Neural progenitor cell (in vitro differentiated cells): ENCODE measurements around the gene SLC11A2. TPM values are rescaled to one million over a fixed set of nuclear protein-coding genes. Genes with fewer than 3 reads are reported as not detected.

Experiments used
- DNase-seq: peaks from one replicate; pipeline ENCODE4 v3.0.0-alpha.2; 2016; ENCODE audit warnings: low spot score
- H2AFZ ChIP-seq: fragments of 200-600 bp; sonication (generic); replicated peaks from 2 replicates; pipeline ENCODE4 v1.6.1; 2016; ENCODE audit warnings: antibody characterized with exemption
- H3F3A ChIP-seq: fragments of 200-600 bp; sonication (generic); 2 replicates; pipeline ENCODE4 v1.6.1; 2016; ENCODE audit warnings: antibody characterized with exemption, low read depth
- H3K27ac ChIP-seq: fragments of 200-600 bp; sonication (generic); 2 replicates; pipeline ENCODE4 v1.5.1; 2016; ENCODE audit warnings: mild to moderate bottlenecking
- H3K27me3 ChIP-seq: fragments of 200-600 bp; sonication (generic); 2 replicates; pipeline ENCODE4 v1.6.1; 2016; ENCODE audit warnings: mild to moderate bottlenecking, moderate library complexity
- H3K36me3 ChIP-seq: fragments of 200-600 bp; sonication (generic); 2 replicates; pipeline ENCODE4 v1.5.1; 2016
- H3K4me1 ChIP-seq: fragments of 200-600 bp; sonication (generic); 2 replicates; pipeline ENCODE4 v1.6.1; 2016; ENCODE audit warnings: mixed run types
- H3K4me2 ChIP-seq: fragments of 200-600 bp; sonication (generic); 2 replicates; pipeline ENCODE4 v1.6.1; 2016
- H3K4me3 ChIP-seq: fragments of 200-600 bp; sonication (generic); 2 replicates; pipeline ENCODE4 v1.5.1; 2016
- H3K79me2 ChIP-seq: fragments of 200-600 bp; sonication (generic); 2 replicates; pipeline ENCODE4 v1.6.1; 2016; ENCODE audit warnings: low read depth
- H3K9ac ChIP-seq: fragments of 200-600 bp; sonication (generic); 2 replicates; pipeline ENCODE4 v1.6.1; 2016
- H3K9me3 ChIP-seq: fragments of 200-600 bp; sonication (generic); 2 replicates; pipeline ENCODE4 v1.5.1; 2016; ENCODE audit warnings: low read depth
- H4K20me1 ChIP-seq: fragments of 200-600 bp; sonication (generic); 2 replicates; pipeline ENCODE4 v1.6.1; 2016; ENCODE audit warnings: low read depth
- H3K27ac Mint-ChIP-seq: 3 replicates; pipeline ENCODE4 v1.8.0; 2021; ENCODE audit warnings: mixed read lengths
- H3K27me3 Mint-ChIP-seq: 2 replicates; pipeline ENCODE4 v1.8.0; 2022; ENCODE audit warnings: low read depth, mild to moderate bottlenecking, inconsistent platforms, moderate library complexity, mixed read lengths; ENCODE audit not compliant: insufficient read depth
- H3K36me3 Mint-ChIP-seq: 3 replicates; pipeline ENCODE4 v1.8.0; 2021; ENCODE audit warnings: mixed read lengths
- H3K4me1 Mint-ChIP-seq: 3 replicates; pipeline ENCODE4 v1.8.0; 2021; ENCODE audit warnings: mixed read lengths
- H3K4me3 Mint-ChIP-seq: 3 replicates; pipeline ENCODE4 v1.8.0; 2021; ENCODE audit warnings: mild to moderate bottlenecking, moderate library complexity, mixed read lengths
- H3K9me3 Mint-ChIP-seq: 3 replicates; pipeline ENCODE4 v1.8.0; 2020; ENCODE audit warnings: mixed read lengths
- EZH2 ChIP-seq: fragments of 200-600 bp; sonication (generic); IDR thresholded peaks from 2 replicates; pipeline ENCODE4 v1.6.1; 2017; ENCODE audit warnings: antibody characterized with exemption, mild to moderate bottlenecking, moderate library complexity
- EZH2phosphoT487 ChIP-seq: fragments of 200-600 bp; sonication (generic); IDR thresholded peaks from 2 replicates; pipeline ENCODE4 v1.6.1; 2017; ENCODE audit warnings: antibody characterized with exemption
- total RNA-seq: library from RNA; depleted of rRNA; stranded (reverse); fragments of >200 nt; gene quantifications from 2 replicates; pipeline ENCODE4 v1.2.3, GENCODE V29; 2015; ENCODE audit warnings: low replicate concordance
- TF ChIP-seq, protein P1 (sequence below): fragments of 200-600 bp; sonication (generic); IDR thresholded peaks from 2 replicates; pipeline ENCODE4 v1.5.1; 2017; ENCODE audit warnings: antibody characterized with exemption, mild to moderate bottlenecking

SLC11A2 gene
- total RNA-seq, 1 donor from 2014 or later: 62.7 TPM

DNA sequence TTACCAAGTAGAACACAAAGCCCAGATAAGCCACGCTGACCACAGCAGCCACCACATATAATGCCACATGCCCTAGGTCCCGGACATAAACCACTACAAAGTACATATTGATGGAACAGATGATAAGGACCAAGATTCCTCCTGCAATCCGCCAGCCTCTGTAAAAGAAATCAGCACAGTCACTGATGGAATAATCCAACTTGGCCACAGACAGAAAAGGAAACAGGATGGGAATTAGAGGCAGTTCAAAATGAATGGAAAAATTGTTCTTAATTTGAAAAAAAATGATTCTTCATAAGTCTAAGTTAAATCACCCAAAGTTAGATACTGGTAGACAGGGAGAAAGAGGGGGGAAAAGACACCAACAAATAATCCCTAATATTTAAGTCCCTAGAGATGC is 35.4 kb downstream of the SLC11A2 start:
- H3K27ac ChIP-seq: no peak overlapping the region
- H3K9ac ChIP-seq: no peak overlapping the region

DNA sequence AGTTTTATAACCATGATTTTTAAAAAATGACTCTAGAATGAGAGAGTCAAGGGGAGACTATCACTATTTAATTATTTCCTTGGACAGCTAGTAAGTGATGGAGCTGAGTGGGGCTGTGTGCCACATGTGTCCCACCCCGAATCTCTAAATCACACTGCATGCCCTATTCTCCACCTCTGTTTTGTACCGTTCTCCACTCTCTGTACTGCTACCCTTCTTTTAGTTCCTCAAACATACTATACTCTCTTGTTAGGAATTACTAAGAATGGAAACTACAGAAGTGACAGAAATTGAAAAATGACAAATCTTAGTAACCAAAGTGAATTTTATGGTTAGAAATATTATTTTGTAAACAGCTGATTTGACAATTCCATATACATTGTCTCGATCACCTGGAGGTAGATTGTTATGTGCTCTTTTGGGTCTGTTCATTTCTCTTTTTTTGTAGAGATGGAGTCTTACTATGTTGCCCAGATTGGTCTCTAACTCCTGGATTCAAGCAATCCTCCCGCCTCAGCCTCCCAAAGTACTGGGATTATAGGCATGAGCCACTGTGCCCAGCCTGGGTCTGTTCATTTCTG is 35.9 kb downstream of the SLC11A2 start:
- H2AFZ ChIP-seq: no peak overlapping the region
- no peaks in the 10 kb centered on the region for H3K9me3 ChIP-seq
- H3K4me2 ChIP-seq: no peak overlapping the region
- H3K27ac ChIP-seq: no peak overlapping the region
- no peak overlapping the region for H3K4me3 ChIP-seq
- H3K79me2 ChIP-seq: no peaks in the 10 kb centered on the region
- no peak for DNase-seq
- no peak overlapping the region for H3K9ac ChIP-seq
- Mint-ChIP-seq H3K9me3 (no peaks in the 10 kb centered on the region), H3K36me3 (peaks cover 29% of the 10 kb centered on the region), H3K27me3 (peaks cover 2% of the 10 kb centered on the region), H3K27ac (no peak overlapping the region), H3K4me1 (no peaks in the 10 kb centered on the region), H3K4me3 (no peak overlapping the region)
- no peak for TF ChIP-seq EZH2phosphoT487
- TF ChIP-seq, protein P1, sequence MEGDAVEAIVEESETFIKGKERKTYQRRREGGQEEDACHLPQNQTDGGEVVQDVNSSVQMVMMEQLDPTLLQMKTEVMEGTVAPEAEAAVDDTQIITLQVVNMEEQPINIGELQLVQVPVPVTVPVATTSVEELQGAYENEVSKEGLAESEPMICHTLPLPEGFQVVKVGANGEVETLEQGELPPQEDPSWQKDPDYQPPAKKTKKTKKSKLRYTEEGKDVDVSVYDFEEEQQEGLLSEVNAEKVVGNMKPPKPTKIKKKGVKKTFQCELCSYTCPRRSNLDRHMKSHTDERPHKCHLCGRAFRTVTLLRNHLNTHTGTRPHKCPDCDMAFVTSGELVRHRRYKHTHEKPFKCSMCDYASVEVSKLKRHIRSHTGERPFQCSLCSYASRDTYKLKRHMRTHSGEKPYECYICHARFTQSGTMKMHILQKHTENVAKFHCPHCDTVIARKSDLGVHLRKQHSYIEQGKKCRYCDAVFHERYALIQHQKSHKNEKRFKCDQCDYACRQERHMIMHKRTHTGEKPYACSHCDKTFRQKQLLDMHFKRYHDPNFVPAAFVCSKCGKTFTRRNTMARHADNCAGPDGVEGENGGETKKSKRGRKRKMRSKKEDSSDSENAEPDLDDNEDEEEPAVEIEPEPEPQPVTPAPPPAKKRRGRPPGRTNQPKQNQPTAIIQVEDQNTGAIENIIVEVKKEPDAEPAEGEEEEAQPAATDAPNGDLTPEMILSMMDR: no peak
- no peak for TF ChIP-seq EZH2
- H3K36me3 ChIP-seq: no peaks in the 10 kb centered on the region
- no peaks in the 10 kb centered on the region for H3K4me1 ChIP-seq
- no peaks in the 10 kb centered on the region for H3K27me3 ChIP-seq
- peaks cover 3% of the 10 kb centered on the region for H4K20me1 ChIP-seq
- H3F3A ChIP-seq: peaks cover 11% of the 10 kb centered on the region

More for the DNA sequence above, 35.4 kb downstream of the SLC11A2 start:
- Histone ChIP-seq H3K79me2 (no peaks in the 10 kb centered on the region), H3K4me1 (no peaks in the 10 kb centered on the region), H3K9me3 (no peaks in the 10 kb centered on the region), H3F3A (peaks cover 11% of the 10 kb centered on the region), H3K36me3 (no peaks in the 10 kb centered on the region), H4K20me1 (peaks cover 3% of the 10 kb centered on the region), H3K27me3 (no peaks in the 10 kb centered on the region), H3K4me3 (no peak overlapping the region), H2AFZ (no peak overlapping the region), H3K4me2 (no peak overlapping the region)
- Mint-ChIP-seq H3K4me1 (no peaks in the 10 kb centered on the region), H3K27ac (no peak overlapping the region), H3K9me3 (no peaks in the 10 kb centered on the region), H3K27me3 (peaks cover 2% of the 10 kb centered on the region), H3K4me3 (no peak overlapping the region), H3K36me3 (peaks cover 34% of the 10 kb centered on the region)
- DNase-seq: no peak
- TF ChIP-seq EZH2: no peak
- no peak for TF ChIP-seq EZH2phosphoT487
- TF ChIP-seq, protein P1: no peak

DNA sequence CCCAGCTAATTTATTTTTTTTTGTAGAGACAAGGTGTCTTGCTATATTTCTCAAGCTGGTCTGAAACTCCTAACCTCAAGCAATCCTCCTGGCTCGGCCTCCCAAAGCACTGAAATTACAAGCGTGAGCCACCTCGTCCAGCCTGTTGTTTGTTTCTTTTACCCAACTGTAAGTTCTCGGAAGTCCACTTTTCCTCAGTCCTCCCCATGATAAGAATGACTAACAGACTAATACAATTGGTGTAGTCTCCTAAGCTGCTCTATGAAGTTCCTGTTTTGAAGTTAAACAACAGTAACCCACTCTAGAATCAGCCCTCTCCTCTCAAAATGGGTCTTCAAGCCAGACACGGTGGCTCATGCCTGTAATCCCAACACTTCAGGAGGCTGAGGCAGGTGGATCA is 37.3 kb downstream of the SLC11A2 start:
- Histone ChIP-seq H3K4me3 (no peak overlapping the region), H2AFZ (no peak overlapping the region), H3K4me1 (no peaks in the 10 kb centered on the region), H3K4me2 (no peak overlapping the region), H3K27me3 (no peaks in the 10 kb centered on the region), H3K9ac (no peak overlapping the region), H3K9me3 (no peaks in the 10 kb centered on the region), H4K20me1 (peaks cover 3% of the 10 kb centered on the region), H3K27ac (no peak overlapping the region), H3F3A (peaks cover 11% of the 10 kb centered on the region), H3K79me2 (no peaks in the 10 kb centered on the region), H3K36me3 (no peaks in the 10 kb centered on the region)
- H3K9me3 Mint-ChIP-seq: no peaks in the 10 kb centered on the region
- DNase-seq: no peak
- no peak overlapping the region for H3K4me3 Mint-ChIP-seq
- H3K27ac Mint-ChIP-seq: peak overlapping the region; percentile 21
- TF ChIP-seq EZH2: no peak
- TF ChIP-seq, protein P1: no peak
- TF ChIP-seq EZH2phosphoT487: no peak
- H3K4me1 Mint-ChIP-seq: no peaks in the 10 kb centered on the region
- H3K36me3 Mint-ChIP-seq: peaks cover 21% of the 10 kb centered on the region
- peaks cover 2% of the 10 kb centered on the region for H3K27me3 Mint-ChIP-seq
